Stomach (tissue), 9 donors: ENCODE results near the gene FUT1. TPM values are rescaled to one million over a fixed set of nuclear protein-coding genes. Genes with fewer than 3 reads are reported as not detected.
A peak's percentile ranks its signal among the peaks of the same experiment; 100 is the strongest.

Source experiments
- DNase-seq, 2 donors: peaks; one replicate each; pipeline versions ENCODE4 v3.0.0 to v3.0.0-alpha.2; 2013 to 2019
- H3K27ac ChIP-seq, 5 donors: fragments of 200-600 bp in 4 of 5; sonication (generic) in 4 of 5; one replicate each; pipeline ENCODE4 v1.5.1; 2013 to 2019; ENCODE audit warnings: mild to moderate bottlenecking in 1 of 5, moderate library complexity in 1 of 5
- H3K27me3 ChIP-seq, 3 donors: fragments of 200-600 bp; sonication (generic); one replicate each; pipeline ENCODE4 v1.5.1; 2017 to 2019; ENCODE audit warnings: mixed run types in 1 of 3
- H3K36me3 ChIP-seq, 4 donors: fragments of 200-600 bp; sonication (generic); 1 replicate in 3 of 4; 2 replicates in 1 of 4; pipeline ENCODE4 v1.5.1; 2016 to 2019
- H3K4me1 ChIP-seq, 4 donors: fragments of 200-600 bp; sonication (generic); one replicate each; pipeline ENCODE4 v1.5.1; 2016 to 2019
- H3K4me3 ChIP-seq, 4 donors: fragments of 200-600 bp; sonication (generic) in 3 of 4; one replicate each; pipeline ENCODE4 v1.5.1; 2016 to 2019; ENCODE audit warnings: mild to moderate bottlenecking in 1 of 4
- H3K9me3 ChIP-seq, 4 donors: fragments of 200-600 bp; sonication (generic); one replicate each; pipeline ENCODE4 v1.5.1; 2016 to 2019
- EP300 ChIP-seq: sonication (generic); formaldehyde crosslinking; IDR thresholded peaks from one replicate; pipeline ENCODE4 v1.6.1; 2017; ENCODE audit warnings: antibody characterized with exemption
- POLR2A ChIP-seq, 4 donors: fragments of 450-650 bp; IDR thresholded peaks; one replicate each; pipeline ENCODE4 v1.6.1; 2016; ENCODE audit warnings: antibody characterized with exemption in 4 of 4, control low read depth in 2 of 4, mild to moderate bottlenecking in 1 of 4, moderate library complexity in 1 of 4
- POLR2AphosphoS5 ChIP-seq, 3 donors: sonication (generic); formaldehyde crosslinking; IDR thresholded peaks; one replicate each; pipeline ENCODE4 v1.6.1; 2016; ENCODE audit warnings: antibody characterized with exemption in 3 of 3
- WGBS, 5 donors: extraction: QIAGEN DNeasy Blood & Tissue Kit in 3 of 5; methylation state at CpG; one replicate each; pipeline versions ENCODE4 v1.1.5 to v1.1.7; 2013 to 2018; 5-methylcytosine and 5-hydroxymethylcytosine counted together
- intact Hi-C: fragments of 100-400 bp; cut with DNase I; formaldehyde crosslinking; loops from one replicate; pipeline ENCODE4 v1.15.1; 2023; ENCODE audit warnings: low total_unique reads
- polyA plus RNA-seq, 3 donors: library from polyadenylated mRNA; stranded (reverse); fragments of 200-250 nt; gene quantifications; one replicate each; pipeline ENCODE4 v1.2.3, GENCODE V29; 2013
- total RNA-seq, 5 donors: library from RNA; depleted of rRNA; stranded (reverse); fragments of >200 nt; gene quantifications; one replicate each; pipeline versions ENCODE4 v1.1.0 to v1.2.3, GENCODE V29; 2014 to 2016
- TF ChIP-seq, protein P1 (sequence below), 7 experiments: fragments of 450-650 bp in 4 of 7; fragments of 200-600 bp in 3 of 7; sonication (generic) in 3 of 7; IDR thresholded peaks; one replicate each; pipeline ENCODE4 v1.5.1; 2016 to 2019; ENCODE audit warnings: antibody characterized with exemption in 7 of 7, control low read depth in 2 of 7, mild to moderate bottlenecking in 1 of 7
- donor health status: healthy with polysubstance abuse.
- donor health status: Bipolar disorder and iron deficiency.
- donor health status: healthy.

The FUT1 gene
- total and polyA plus RNA-seq, 8 donors: 7.0 to 54.5 (median 7.3) TPM; not detected in 1

DNA sequence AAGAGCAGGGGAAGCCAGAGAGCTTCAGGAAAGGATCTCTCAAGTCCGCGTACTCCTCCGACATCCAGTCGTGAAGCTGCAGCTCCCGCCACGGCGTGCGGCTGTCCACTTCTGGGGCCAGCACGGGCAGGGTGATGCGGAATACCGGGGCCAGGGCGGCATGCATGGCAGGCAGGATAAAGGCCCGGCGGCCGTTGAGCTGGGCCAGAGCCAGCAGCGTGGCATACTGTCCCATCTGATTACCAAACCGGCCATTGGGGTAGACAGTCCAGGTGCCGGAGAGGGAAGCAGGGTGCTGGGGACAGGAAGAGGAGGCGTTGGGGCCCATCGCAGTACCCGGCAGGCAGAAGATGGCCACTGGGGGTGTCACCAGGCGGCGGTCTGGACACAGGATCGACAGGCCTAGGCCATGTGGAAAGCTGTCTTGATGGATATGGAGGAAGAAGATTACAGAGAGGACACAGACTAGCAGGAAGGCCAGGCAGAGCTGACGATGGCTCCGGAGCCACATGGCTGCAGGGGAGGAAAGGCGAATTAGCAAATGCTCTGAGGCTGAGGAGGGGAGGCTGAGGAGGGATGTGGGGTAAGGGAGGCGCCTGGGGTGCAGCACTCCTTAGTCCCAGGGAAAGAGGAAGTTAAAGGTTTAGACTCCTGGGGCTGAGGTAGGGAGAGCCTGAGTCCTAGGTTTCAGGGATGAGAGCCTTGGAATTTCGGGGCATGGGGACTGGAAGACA is 1.5 kb downstream of the FUT1 start:
- Histone ChIP-seq H3K4me3 (peak overlapping the region; percentile 48 to 58 (median 54)), H3K27ac (peak overlapping the region; percentile 50 to 88 (median 86)), H3K27me3 (peaks cover 0 to 68% (median 10%) of the 10 kb centered on the region in 3 donors), H3K4me1 (peaks cover 15 to 56% (median 39%) of the 10 kb centered on the region in 4 donors), H3K36me3 (peaks cover 0 to 9% (median 0%) of the 10 kb centered on the region in 4 donors), H3K9me3 (no peaks in the 10 kb centered on the region)
- DNase-seq: peak in 1 of 2 donors; percentile 58
- TF ChIP-seq POLR2A (IDR thresholded peaks at IDR 0.05) (no peak), EP300 (no peak), POLR2AphosphoS5 (IDR thresholded peaks at IDR 0.05) (peak in 1 of 3 donors; percentile 2)
- TF ChIP-seq, protein P1, sequence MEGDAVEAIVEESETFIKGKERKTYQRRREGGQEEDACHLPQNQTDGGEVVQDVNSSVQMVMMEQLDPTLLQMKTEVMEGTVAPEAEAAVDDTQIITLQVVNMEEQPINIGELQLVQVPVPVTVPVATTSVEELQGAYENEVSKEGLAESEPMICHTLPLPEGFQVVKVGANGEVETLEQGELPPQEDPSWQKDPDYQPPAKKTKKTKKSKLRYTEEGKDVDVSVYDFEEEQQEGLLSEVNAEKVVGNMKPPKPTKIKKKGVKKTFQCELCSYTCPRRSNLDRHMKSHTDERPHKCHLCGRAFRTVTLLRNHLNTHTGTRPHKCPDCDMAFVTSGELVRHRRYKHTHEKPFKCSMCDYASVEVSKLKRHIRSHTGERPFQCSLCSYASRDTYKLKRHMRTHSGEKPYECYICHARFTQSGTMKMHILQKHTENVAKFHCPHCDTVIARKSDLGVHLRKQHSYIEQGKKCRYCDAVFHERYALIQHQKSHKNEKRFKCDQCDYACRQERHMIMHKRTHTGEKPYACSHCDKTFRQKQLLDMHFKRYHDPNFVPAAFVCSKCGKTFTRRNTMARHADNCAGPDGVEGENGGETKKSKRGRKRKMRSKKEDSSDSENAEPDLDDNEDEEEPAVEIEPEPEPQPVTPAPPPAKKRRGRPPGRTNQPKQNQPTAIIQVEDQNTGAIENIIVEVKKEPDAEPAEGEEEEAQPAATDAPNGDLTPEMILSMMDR (IDR thresholded peaks at IDR 0.05): no peak
- intact Hi-C loops: no loop called here
- WGBS, 5 donors: 35 to 64% (median 51%) methylated on average over 26 to 29 of the region's 29 CpGs

DNA sequence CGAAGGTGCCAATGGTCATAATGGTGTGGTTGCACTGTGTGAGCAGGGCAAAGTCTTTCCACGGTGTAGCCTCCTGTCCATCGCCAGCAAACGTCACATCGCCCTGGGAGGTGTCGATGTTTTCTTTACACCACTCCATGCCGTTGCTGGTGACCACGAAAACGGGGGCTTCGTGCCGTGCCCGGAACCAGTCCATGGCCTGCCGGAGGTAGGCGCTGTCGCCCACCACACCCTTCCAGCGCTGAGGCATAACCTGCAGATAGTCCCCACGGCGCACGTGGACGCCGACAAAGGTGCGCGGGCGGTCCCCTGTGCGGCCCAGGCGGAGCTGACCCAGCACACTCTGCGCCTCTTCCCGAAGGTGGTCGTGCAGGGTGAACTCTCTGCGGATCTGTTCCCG is 2.1 kb downstream of the FUT1 start:
- intact Hi-C loops: no loop called here
- H3K4me3 ChIP-seq: peak overlapping the region; percentile 48 to 58 (median 54)
- peaks cover 0 to 9% (median 0%) of the 10 kb centered on the region in 4 donors for H3K36me3 ChIP-seq
- WGBS, 5 donors: 39 to 81% (median 57%) methylated on average over 13 to 31 of the region's 31 CpGs
- DNase-seq: no peak
- TF ChIP-seq, protein P1 (IDR thresholded peaks at IDR 0.05): peak in 1 of 7 experiments; percentile 12
- no peak for TF ChIP-seq POLR2A (IDR thresholded peaks at IDR 0.05)
- H3K27ac ChIP-seq: peak overlapping the region; percentile 50 to 88 (median 86)
- H3K27me3 ChIP-seq: peaks cover 0 to 74% (median 10%) of the 10 kb centered on the region in 3 donors
- H3K4me1 ChIP-seq: peaks cover 15 to 59% (median 39%) of the 10 kb centered on the region in 4 donors
- H3K9me3 ChIP-seq: no peaks in the 10 kb centered on the region

DNA sequence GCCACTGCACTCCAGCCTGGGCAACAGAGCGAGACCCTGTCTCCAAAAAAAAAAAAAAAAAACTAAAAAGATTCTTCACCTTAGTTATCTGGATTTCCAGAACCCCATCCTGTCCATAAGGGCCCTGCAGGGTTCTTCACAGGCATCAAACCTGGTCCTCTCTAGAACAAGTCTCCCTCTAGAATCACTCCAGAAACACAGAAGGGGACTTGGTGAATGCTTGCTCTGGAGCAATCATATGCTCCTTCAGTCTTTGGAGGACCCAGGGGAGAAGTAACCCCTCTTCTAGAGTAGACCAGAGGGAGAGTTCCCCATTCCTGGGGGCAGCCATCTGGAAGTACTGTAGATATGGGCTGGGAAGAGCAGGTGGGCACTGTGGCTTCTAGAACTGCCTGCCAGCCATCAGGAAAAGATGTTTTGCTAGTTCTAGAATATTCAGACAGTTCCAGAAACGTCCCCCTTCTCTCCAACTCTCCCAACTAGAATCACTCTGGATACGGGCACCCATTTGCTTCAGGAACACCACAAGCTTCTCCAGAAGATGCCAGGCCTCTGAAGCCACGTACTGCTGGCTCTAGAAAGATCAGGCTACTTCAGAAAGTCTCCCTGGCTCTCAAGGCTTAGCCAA is 2.8 kb downstream of the FUT1 start:
- Histone ChIP-seq H3K9me3 (no peaks in the 10 kb centered on the region), H3K4me3 (peak overlapping the region in 2 of 4 donors; percentile 52 to 58), H3K4me1 (peaks cover 15 to 60% (median 39%) of the 10 kb centered on the region in 4 donors), H3K27ac (peak overlapping the region; percentile 50 to 88 (median 86)), H3K27me3 (peaks cover 0 to 68% (median 10%) of the 10 kb centered on the region in 3 donors), H3K36me3 (peaks cover 0 to 9% (median 0%) of the 10 kb centered on the region in 4 donors)
- DNase-seq: no peak
- 46 to 59% (median 56%) methylated on average over 4 of the region's 4 CpGs for WGBS, 5 donors
- TF ChIP-seq POLR2A (IDR thresholded peaks at IDR 0.05): no peak
- TF ChIP-seq, protein P1 (IDR thresholded peaks at IDR 0.05): no peak
- intact Hi-C loops: loop anchor here (10.0 kb wide), 1 partner anchor 105 kb away; the partner anchor contains the start of gene CA11

DNA sequence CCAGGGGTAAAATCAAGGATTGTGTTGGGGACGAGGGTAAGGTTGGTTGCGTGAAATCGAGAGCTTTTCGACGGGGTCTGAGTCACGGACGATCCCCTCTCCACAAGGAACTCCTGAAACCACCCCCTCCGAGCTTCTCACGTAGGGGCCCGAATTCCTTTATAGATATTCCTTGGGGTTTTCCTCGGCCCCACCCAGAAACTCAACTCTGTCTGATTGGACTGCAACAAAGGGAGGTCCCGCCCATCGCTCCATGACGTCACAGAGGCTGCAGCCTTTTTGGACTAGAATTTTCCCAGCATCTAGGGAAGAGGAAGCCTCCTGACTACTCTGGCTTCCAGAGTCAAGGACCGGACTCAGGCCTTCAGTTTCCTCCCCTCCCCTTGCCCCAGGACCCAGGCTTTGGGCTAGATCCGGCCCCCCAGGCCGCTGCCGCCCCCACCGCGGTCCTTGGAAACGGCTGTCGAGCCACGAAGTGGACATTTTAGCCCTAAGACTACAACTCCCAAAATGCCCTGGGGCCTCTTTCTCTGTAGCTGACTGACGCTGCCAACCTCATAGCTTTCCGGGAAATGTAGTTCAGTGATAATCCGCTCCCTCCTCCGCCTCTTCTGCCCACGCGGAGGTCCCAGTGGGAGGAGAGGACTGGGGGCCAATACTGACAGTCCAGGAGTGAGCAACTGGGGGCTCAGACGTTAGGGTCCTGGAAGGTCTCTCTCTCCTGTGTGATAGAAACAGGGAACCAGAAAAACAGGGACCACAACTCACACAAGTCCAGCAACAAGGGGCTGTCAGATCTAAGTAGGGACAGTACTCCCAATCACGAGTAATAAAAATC is 5.5 kb downstream of the FUT1 start, which contains the start of gene IZUMO1:
IZUMO1 (minus strand) TSS at position 172 of the 838 bp plus-strand sequence. CDS start 1,050 bp downstream, outside the sequence.
- Histone ChIP-seq H3K9me3 (no peaks in the 10 kb centered on the region), H3K27me3 (peaks cover 0 to 48% (median 0%) of the 10 kb centered on the region in 3 donors), H3K4me3 (peak within 1 kb of the TSS; percentile 11 to 41 (median 26)), H3K36me3 (peaks cover 0 to 9% (median 0%) of the 10 kb centered on the region in 4 donors), H3K4me1 (peaks cover 9 to 40% (median 25%) of the 10 kb centered on the region in 4 donors), H3K27ac (peak within 1 kb of the TSS; percentile 55 to 86 (median 72))
- 16 to 45% (median 41%) methylated on average over 28 to 31 of the region's 31 CpGs for WGBS, 5 donors
- DNase-seq: peak; percentile 61 to 94
- intact Hi-C loops: loop anchor here (10.0 kb wide), 1 partner anchor 102 kb away; the partner anchor contains the start of gene CA11
- TF ChIP-seq EP300: no peak
- TF ChIP-seq POLR2AphosphoS5 (IDR thresholded peaks at IDR 0.05): peak in 1 of 3 donors; percentile 17
- TF ChIP-seq, protein P1 (IDR thresholded peaks at IDR 0.05): no peak
